Measurements from ENCODE around the gene MRPS5. TPM values are rescaled to one million over a fixed set of nuclear protein-coding genes. Genes with fewer than 3 reads are reported as not detected.

MRPS5 gene
- 75.9 to 79.2 TPM (median 76.8 TPM) in 5 replicates for total RNA-seq (2022; extraction: Qiagen RNA extraction)

DNA sequence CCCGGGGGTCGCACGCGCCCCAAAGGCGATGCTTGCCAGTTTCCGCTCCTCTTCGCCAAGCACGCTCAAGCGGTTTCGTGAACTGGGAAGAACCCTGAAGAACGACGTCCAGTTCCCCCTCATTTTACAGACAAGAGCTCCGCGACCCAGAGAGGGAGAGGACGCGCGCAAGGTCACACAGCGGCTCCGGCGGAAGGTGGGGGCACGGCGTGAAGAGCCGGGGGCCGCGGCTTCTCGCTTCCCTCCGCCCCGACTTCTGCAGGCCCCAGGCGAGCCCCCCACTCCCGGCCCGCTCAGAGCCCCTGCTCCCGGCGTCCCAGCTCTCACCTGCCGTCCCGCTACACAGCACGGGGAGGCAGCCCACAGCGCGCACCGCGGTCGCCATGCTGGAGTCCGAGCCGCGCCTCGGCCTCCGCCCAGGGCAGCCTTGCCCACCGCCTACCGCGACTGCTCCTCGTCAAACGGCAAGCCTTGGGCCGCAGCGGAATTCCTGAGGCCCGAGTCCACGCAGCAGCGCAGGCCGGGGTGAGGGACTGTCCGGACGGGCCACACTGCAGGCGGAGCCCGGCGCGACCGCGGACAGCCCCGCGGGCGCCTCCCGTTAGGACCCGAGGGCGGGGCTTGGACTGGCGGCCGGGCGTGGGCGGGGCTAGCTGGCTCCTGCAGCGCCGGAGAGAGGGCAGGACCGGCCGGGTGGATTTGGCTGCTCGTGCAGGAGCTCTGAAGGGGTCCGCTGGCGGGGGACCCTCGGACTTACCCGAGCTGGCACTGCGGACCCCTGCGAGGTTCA is at the start of gene MRPS5:
Gene MRPS5 (minus strand): TSS at position 402 of the 790 bp plus-strand sequence. CDS start 17 bp downstream, at position 385.

GRCh38 chr2:95165371-95166064 is 43.9 kb upstream of the MRPS5 start, which contains the start of gene ZNF2:
TSS of gene ZNF2 (plus strand) at chr2:95165809. CDS start at chr2:95176227, 10,418 bp downstream.

DNA sequence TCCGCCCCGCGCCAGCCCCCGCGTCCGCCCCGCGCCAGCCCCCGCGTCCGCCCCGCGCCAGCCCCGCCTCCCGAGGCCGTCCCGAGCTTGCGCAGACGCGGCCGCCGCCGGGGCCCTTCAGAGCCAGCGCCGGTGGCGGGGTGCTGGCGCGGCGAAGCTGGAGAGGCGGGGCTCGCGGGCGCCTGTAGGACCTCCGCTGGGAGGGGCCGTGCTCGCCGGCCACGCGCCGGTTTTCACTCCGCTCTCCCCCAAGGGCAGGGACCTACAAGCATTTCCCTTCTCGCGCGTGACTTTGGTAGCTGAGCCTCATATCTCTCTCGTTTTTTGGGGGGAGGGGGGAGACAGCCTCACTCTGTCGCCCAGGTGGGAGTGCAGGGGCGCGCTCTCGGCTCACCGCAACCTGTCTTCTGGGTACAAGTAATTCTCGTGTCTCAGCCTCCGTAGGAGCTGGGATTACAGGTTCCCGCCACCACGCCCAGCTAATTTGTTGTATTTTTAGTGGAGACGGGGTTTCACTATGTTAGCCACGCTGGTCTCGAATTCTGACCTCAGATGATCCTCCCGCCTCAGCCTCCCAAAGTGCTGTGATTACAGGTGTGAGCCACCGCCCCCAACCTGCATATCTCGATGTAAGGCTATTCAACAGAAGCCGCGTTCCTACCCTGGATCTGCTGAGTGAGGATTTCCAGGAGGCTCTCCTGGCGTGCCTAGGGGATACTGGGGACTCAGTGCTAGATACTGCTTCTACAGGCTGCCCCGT is 38.3 kb upstream of the MRPS5 start, which contains the start of gene ZNF514:
Gene ZNF514 (minus strand): TSS at position 159 of the 760 bp plus-strand sequence. CDS start 6,595 bp downstream, outside the sequence.

Other genes starting within 250 kb of the MRPS5 start
- 0.11 to 0.32 TPM (median 0.24 TPM) in 4 of 5 replicates, not detected in the other for gene MAL, start 96.1 kb downstream of the MRPS5 start, total RNA-seq (2022; extraction: Qiagen RNA extraction)
- gene ZNF514, start 38.0 kb upstream of the MRPS5 start, total RNA-seq (2022; extraction: Qiagen RNA extraction), result 5.0 to 7.5 TPM (median 6.7 TPM) in 5 replicates
- gene ZNF2, start 44.0 kb upstream of the MRPS5 start, total RNA-seq (2022; extraction: Qiagen RNA extraction), result 3.0 to 4.4 TPM (median 4.3 TPM) in 5 replicates
- 0.36 to 0.91 TPM (median 0.69 TPM) in 5 replicates for gene ZNF892, start 85.7 kb upstream of the MRPS5 start, total RNA-seq (2022; extraction: Qiagen RNA extraction)
- 0.02 TPM in 2 of 5 replicates, not detected in the others for gene PROM2, start 152.6 kb upstream of the MRPS5 start, total RNA-seq (2022; extraction: Qiagen RNA extraction)
- 1.5 to 2.3 TPM (median 1.8 TPM) in 5 replicates for gene KCNIP3, start 175.5 kb upstream of the MRPS5 start, total RNA-seq (2022; extraction: Qiagen RNA extraction)